Uterus (tissue), 2 donors: ENCODE measurements around the gene OR6C68.

Source experiments
- CTCF ChIP-seq, 4 experiments: fragments of 200-600 bp in 2 of 4; fragments of 450-650 bp in 2 of 4; sonication (generic) in 2 of 4; IDR thresholded peaks; one replicate each; pipeline ENCODE4 v1.5.1; 2016 to 2019; ENCODE audit warnings: antibody characterized with exemption in 4 of 4, mild to moderate bottlenecking in 2 of 4, moderate library complexity in 1 of 4
- POLR2A ChIP-seq, 2 donors: fragments of 450-650 bp; IDR thresholded peaks; one replicate each; pipeline ENCODE4 v1.6.1; 2016; ENCODE audit warnings: antibody characterized with exemption in 2 of 2, mild to moderate bottlenecking in 1 of 2, moderate library complexity in 1 of 2

GRCh38 chr12:55501601-55502000, 9.4 kb downstream of the OR6C68 start:
- TF ChIP-seq CTCF (IDR thresholded peaks at IDR 0.05) (no peak), POLR2A (IDR thresholded peaks at IDR 0.05) (no peak)
